Measurements from ENCODE around the gene GPC6.

Gene GPC6

DNA sequence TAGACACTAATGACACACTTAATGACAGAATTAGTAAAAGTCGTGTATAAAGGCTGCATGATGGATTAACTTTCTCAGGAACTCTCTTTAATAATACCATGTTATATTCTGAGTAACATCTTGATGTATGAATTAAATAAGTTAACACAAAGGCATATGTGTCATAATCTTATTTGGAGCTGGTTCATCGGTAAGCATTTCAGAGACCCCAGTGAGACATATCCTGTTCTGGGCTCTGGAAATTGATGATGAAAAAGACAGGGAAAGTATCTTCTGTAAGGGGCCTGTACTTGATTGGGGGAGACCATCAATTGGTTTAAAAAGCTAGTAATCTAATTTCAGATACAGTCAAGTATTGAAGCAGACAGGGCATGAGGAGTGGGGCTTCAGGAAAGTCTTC is 547.9 kb downstream of the GPC6 start:
- H3K4me1 ChIP-seq (ENCODE audit: control insufficient read depth, insufficient read depth, low read length), result no peaks in the 10 kb centered on the region; the same call in 1 of the 2 replicates
- no peaks in the 10 kb centered on the region for H3K9me3 ChIP-seq (ENCODE audit: control insufficient read depth, insufficient read depth, low read depth, low read length)
- no peaks in the 10 kb centered on the region for H3K36me3 ChIP-seq (ENCODE audit: control insufficient read depth in 2 of 2, insufficient read depth in 1 of 2, low read length in 2 of 2)
- no peak overlapping the region for H3K27ac ChIP-seq (ENCODE audit: extremely low read depth, low read depth, low read length)
- ChIA-PET POLR2A (no interaction called here), CTCF (no interaction called here)
- H3K4me3 ChIP-seq (ENCODE audit: low read depth, low read length), result no peak overlapping the region
- TF ChIP-seq ZNF366 (tag by site-specific recombination; conservative IDR thresholded peaks at IDR 0.05), result no peak
- no peak for TF ChIP-seq ZNF302 (tag by site-specific recombination; IDR thresholded peaks at IDR 0.05; ENCODE audit: low read depth)
- TF ChIP-seq SP2 (tag by site-specific recombination; IDR thresholded peaks at IDR 0.05), result no peak
- TF ChIP-seq ZNF76 (tag by site-specific recombination; IDR thresholded peaks at IDR 0.05; ENCODE audit: borderline replicate concordance, low read depth), result no peak
- TF ChIP-seq, protein P1, sequence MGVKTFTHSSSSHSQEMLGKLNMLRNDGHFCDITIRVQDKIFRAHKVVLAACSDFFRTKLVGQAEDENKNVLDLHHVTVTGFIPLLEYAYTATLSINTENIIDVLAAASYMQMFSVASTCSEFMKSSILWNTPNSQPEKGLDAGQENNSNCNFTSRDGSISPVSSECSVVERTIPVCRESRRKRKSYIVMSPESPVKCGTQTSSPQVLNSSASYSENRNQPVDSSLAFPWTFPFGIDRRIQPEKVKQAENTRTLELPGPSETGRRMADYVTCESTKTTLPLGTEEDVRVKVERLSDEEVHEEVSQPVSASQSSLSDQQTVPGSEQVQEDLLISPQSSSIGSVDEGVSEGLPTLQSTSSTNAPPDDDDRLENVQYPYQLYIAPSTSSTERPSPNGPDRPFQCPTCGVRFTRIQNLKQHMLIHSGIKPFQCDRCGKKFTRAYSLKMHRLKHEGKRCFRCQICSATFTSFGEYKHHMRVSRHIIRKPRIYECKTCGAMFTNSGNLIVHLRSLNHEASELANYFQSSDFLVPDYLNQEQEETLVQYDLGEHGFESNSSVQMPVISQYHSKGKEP (tag by site-specific recombination; IDR thresholded peaks at IDR 0.05), result no peak
- no peak for TF ChIP-seq ZNF394 (tag by site-specific recombination; IDR thresholded peaks at IDR 0.05; ENCODE audit: borderline replicate concordance)
- no peak for TF ChIP-seq ZNF133 (tag by site-specific recombination; IDR thresholded peaks at IDR 0.05)
- no peak for TF ChIP-seq ZNF184 (tag by site-specific recombination; IDR thresholded peaks at IDR 0.05)
- no peak for TF ChIP-seq REPIN1 (tag by site-specific recombination; IDR thresholded peaks at IDR 0.05; ENCODE audit: low read depth)
- TF ChIP-seq ZFP41 (tag by site-specific recombination; IDR thresholded peaks at IDR 0.05; ENCODE audit: borderline replicate concordance), result no peak
- no peak for TF ChIP-seq ZBTB20 (tag by site-specific recombination; IDR thresholded peaks at IDR 0.05)
- TF ChIP-seq, protein P2, sequence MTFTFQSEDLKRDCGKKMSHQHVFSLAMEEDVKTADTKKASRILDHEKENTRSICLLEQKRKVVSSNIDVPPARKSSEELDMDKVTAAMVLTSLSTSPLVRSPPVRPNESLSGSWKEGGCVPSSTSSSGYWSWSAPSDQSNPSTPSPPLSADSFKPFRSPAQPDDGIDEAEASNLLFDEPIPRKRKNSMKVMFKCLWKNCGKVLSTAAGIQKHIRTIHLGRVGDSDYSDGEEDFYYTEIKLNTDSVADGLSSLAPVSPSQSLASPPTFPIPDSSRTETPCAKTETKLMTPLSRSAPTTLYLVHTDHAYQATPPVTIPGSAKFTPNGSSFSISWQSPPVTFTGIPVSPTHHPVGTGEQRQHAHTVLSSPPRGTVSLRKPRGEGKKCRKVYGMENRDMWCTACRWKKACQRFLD (tag by site-specific recombination; IDR thresholded peaks at IDR 0.05), result no peak
- no peak for TF ChIP-seq ZEB2 (tag by site-specific recombination; IDR thresholded peaks at IDR 0.05)
- TF ChIP-seq, protein P3, sequence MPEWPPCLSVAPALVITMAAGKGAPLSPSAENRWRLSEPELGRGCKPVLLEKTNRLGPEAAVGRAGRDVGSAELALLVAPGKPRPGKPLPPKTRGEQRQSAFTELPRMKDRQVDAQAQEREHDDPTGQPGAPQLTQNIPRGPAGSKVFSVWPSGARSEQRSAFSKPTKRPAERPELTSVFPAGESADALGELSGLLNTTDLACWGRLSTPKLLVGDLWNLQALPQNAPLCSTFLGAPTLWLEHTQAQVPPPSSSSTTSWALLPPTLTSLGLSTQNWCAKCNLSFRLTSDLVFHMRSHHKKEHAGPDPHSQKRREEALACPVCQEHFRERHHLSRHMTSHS (tag by site-specific recombination; IDR thresholded peaks at IDR 0.05), result no peak
- TF ChIP-seq ZNF529 (tag by site-specific recombination; IDR thresholded peaks at IDR 0.05; ENCODE audit: insufficient replicate concordance), result no peak

DNA sequence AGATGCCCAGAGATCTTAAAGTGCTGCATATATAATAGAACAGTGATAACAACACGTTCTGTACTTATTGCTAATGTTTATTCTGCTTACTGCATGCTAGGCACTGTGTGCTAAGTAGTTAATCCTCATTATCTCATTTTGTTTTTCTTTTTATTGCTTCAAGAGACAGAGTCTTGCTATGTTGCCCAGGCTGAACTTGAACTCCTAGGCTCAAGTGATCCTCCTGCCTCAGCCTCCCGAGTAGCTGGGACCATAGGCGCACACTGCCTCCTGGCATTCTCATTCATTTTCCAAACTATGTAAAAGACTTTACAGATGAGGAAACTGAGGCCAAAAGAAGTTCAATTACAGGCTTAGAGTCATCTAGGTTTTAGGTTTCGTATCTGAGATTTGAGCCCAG is 548.4 kb downstream of the GPC6 start:
- TF ChIP-seq ZNF155 (tag by site-specific recombination; IDR thresholded peaks at IDR 0.05), result no peak
- TF ChIP-seq, protein P4, sequence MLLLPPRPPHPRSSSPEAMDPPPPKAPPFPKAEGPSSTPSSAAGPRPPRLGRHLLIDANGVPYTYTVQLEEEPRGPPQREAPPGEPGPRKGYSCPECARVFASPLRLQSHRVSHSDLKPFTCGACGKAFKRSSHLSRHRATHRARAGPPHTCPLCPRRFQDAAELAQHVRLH (tag by site-specific recombination; IDR thresholded peaks at IDR 0.05), result no peak
- TF ChIP-seq ZNF335 (tag by site-specific recombination; conservative IDR thresholded peaks at IDR 0.05), result no peak
- TF ChIP-seq ZNF2 (tag by site-specific recombination; IDR thresholded peaks at IDR 0.05), result no peak
- TF ChIP-seq ZNF624 (tag by site-specific recombination; IDR thresholded peaks at IDR 0.05), result no peak
- TF ChIP-seq HOXD13 (CRISPR knock-in tag; IDR thresholded peaks at IDR 0.05; ENCODE audit: borderline replicate concordance), result no peak
- no peak for TF ChIP-seq EGR2 (tag by site-specific recombination; IDR thresholded peaks at IDR 0.05; ENCODE audit: low read depth)
- no peak for TF ChIP-seq ZNF585B (tag by site-specific recombination; IDR thresholded peaks at IDR 0.05)
- TF ChIP-seq MZF1 (tag by site-specific recombination; IDR thresholded peaks at IDR 0.05; ENCODE audit: borderline replicate concordance), result no peak
- no peak for TF ChIP-seq GFI1B (tag by site-specific recombination; IDR thresholded peaks at IDR 0.05)
- no peak for TF ChIP-seq ZNF792 (tag by site-specific recombination; IDR thresholded peaks at IDR 0.05)
- TF ChIP-seq ZNF23 (tag by site-specific recombination; IDR thresholded peaks at IDR 0.05; ENCODE audit: borderline replicate concordance), result no peak
- TF ChIP-seq WT1 (tag by site-specific recombination; IDR thresholded peaks at IDR 0.05), result no peak
- no peak for TF ChIP-seq ZNF48 (tag by site-specific recombination; IDR thresholded peaks at IDR 0.05)
- no peak for TF ChIP-seq ZIC2 (tag by site-specific recombination; IDR thresholded peaks at IDR 0.05)
- no peak for TF ChIP-seq ZNF677 (tag by site-specific recombination; IDR thresholded peaks at IDR 0.05)
- TF ChIP-seq ZNF785 (tag by site-specific recombination; IDR thresholded peaks at IDR 0.05), result no peak
- no peak for TF ChIP-seq ZNF626 (tag by site-specific recombination; IDR thresholded peaks at IDR 0.05)
- no peak for TF ChIP-seq ZNF391 (tag by site-specific recombination; IDR thresholded peaks at IDR 0.05; ENCODE audit: borderline replicate concordance, low read depth)
- CTCF ChIA-PET, result no interaction called here
- POLR2A ChIA-PET, result no interaction called here

More for the DNA sequence above, 548.4 kb downstream of the GPC6 start:
- Histone ChIP-seq H3K27ac (ENCODE audit: extremely low read depth, low read depth, low read length) (no peak overlapping the region), H3K9me3 (ENCODE audit: control insufficient read depth, insufficient read depth, low read depth, low read length) (no peaks in the 10 kb centered on the region), H3K4me3 (ENCODE audit: low read depth, low read length) (no peak overlapping the region), H3K4me1 (ENCODE audit: control insufficient read depth, insufficient read depth, low read length) (no peaks in the 10 kb centered on the region; the same call in 1 of the 2 replicates), H3K36me3 (ENCODE audit: control insufficient read depth in 2 of 2, insufficient read depth in 1 of 2, low read length in 2 of 2) (no peaks in the 10 kb centered on the region)
